22Rv1 (cell line): ENCODE results near the gene P2RX1.

Experiments
- H3K27ac ChIP-seq: fragments of 450-650 bp; 2 replicates; pipeline ENCODE4 v1.5.1; 2017
- CTCF ChIP-seq: fragments of 450-650 bp; IDR thresholded peaks from 2 replicates; pipeline ENCODE4 v1.5.1; 2017; ENCODE audit warnings: mild to moderate bottlenecking
- ZFX ChIP-seq: fragments of 450-650 bp; IDR thresholded peaks from 2 replicates; pipeline ENCODE4 v1.6.1; 2017; ENCODE audit warnings: antibody characterized with exemption, borderline replicate concordance

P2RX1 gene

GRCh38 chr17:3890082-3890877 lies 26.0 kb downstream of the P2RX1 start:
- H3K27ac ChIP-seq = no peak overlapping the region
- TF ChIP-seq ZFX = no peak
- no peak for TF ChIP-seq CTCF

- no peak for TF ChIP-seq CTCF
- no peak for TF ChIP-seq ZFX
- H3K27ac ChIP-seq = no peak overlapping the region
Measured at GRCh38 chr17:3889325-3890012, 26.8 kb downstream of the P2RX1 start.

- TF ChIP-seq CTCF = no peak
- no peak for TF ChIP-seq ZFX
- H3K27ac ChIP-seq = no peak overlapping the region
Measured at GRCh38 chr17:3888343-3889171, 27.7 kb downstream of the P2RX1 start.

- no peak overlapping the region for H3K27ac ChIP-seq
- TF ChIP-seq CTCF = no peak
- TF ChIP-seq ZFX = no peak
Measured at GRCh38 chr17:3887804-3888203, 28.5 kb downstream of the P2RX1 start.

- TF ChIP-seq ZFX = no peak
- TF ChIP-seq CTCF = no peak
- no peak overlapping the region for H3K27ac ChIP-seq
Measured at GRCh38 chr17:3887394-3887793, 28.9 kb downstream of the P2RX1 start.

- no peak overlapping the region for H3K27ac ChIP-seq
- TF ChIP-seq ZFX (no peak), CTCF (no peak)
Measured at GRCh38 chr17:3886776-3887175, 29.5 kb downstream of the P2RX1 start.
